ENCODE measurements around the gene LYZL1.
"Not testable (repeated sequence)": the region's sequence is repeated elsewhere in the genome, so short reads cannot be mapped to it uniquely, and the experiment has no call there.

Gene LYZL1

DNA sequence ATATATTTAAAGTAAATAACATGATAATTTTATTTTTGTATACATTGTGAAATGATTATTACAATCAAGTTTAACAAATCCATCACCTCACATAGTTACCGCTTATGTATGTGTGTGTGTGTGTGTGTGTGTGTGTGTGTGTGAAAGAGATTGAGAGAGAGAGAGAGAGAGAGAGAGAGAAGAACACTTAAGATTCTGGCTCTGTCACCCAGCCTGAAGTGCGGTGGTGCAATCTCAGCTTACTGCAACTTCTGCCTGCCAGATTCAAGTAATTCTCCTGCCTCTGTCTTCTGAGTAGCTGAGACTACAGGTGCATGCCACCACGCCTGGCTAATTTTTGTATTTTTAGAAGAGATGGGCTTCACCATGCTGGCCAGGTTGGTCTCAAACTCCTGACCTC, 17.8 kb downstream of the LYZL1 start:
- Histone ChIP-seq H3K9ac (ENCODE audit: low read depth, low read length, poor library complexity, severe bottlenecking) (no peak overlapping the region), H3K79me2 (ENCODE audit: insufficient read depth, low read length) (no peaks in the 10 kb centered on the region), H3K9me2 (replicated peaks; ENCODE audit: low read depth, low read length) (no peaks in the 10 kb centered on the region), H3K4me2 (ENCODE audit: low read depth, low read length, poor library complexity, severe bottlenecking) (no peak overlapping the region), H3K4me1 (ENCODE audit: insufficient read depth, low read length, poor library complexity, severe bottlenecking) (peaks cover 3% of the 10 kb centered on the region), H3F3A (ENCODE audit: low read depth) (no peaks in the 10 kb centered on the region), H3K9me3 (ENCODE audit: insufficient read depth, low read depth, low read length) (no peaks in the 10 kb centered on the region), H3K27me3 (ENCODE audit: insufficient read depth, low read length, poor library complexity, severe bottlenecking) (no peaks in the 10 kb centered on the region), H2AFZ (ENCODE audit: low read length) (no peak overlapping the region), H3K4me3 (ENCODE audit: low read length, poor library complexity, severe bottlenecking) (no peak overlapping the region), H3K36me3 (ENCODE audit: insufficient read depth, low read length) (no peaks in the 10 kb centered on the region), H4K20me1 (ENCODE audit: insufficient read depth, low read length, poor library complexity, severe bottlenecking) (no peaks in the 10 kb centered on the region)
- no peak for TF ChIP-seq EZH2phosphoT487 (IDR thresholded peaks at IDR 0.05; ENCODE audit: borderline replicate concordance)
- TF ChIP-seq, protein P1, sequence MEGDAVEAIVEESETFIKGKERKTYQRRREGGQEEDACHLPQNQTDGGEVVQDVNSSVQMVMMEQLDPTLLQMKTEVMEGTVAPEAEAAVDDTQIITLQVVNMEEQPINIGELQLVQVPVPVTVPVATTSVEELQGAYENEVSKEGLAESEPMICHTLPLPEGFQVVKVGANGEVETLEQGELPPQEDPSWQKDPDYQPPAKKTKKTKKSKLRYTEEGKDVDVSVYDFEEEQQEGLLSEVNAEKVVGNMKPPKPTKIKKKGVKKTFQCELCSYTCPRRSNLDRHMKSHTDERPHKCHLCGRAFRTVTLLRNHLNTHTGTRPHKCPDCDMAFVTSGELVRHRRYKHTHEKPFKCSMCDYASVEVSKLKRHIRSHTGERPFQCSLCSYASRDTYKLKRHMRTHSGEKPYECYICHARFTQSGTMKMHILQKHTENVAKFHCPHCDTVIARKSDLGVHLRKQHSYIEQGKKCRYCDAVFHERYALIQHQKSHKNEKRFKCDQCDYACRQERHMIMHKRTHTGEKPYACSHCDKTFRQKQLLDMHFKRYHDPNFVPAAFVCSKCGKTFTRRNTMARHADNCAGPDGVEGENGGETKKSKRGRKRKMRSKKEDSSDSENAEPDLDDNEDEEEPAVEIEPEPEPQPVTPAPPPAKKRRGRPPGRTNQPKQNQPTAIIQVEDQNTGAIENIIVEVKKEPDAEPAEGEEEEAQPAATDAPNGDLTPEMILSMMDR (conservative IDR thresholded peaks at IDR 0.05; ENCODE audit: low read length): no peak

DNA sequence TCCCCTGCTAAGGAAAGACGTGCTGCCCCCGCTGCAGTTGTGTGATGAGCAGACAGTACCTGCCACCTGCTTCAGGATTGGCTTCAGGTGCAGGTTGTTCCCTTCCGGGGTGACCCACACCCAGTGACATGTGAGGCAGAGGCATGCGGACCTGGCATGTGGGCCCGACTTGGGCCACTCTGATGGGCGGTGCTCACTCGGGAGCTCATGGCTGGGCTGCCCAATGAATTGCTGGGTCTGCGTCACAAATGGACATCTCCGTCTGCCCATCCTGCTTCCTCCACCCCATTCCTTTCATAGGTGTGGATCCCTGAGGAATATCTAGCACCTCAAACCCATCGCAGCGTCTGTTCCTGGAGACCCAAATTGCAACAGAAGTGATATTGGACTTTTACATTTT, 19.3 kb downstream of the LYZL1 start:
- not testable (repeated sequence) for H3K9me3 ChIP-seq (ENCODE audit: insufficient read depth, low read depth, low read length); H3F3A ChIP-seq (ENCODE audit: low read depth); H3K9me2 ChIP-seq (replicated peaks; ENCODE audit: low read depth, low read length); H2AFZ ChIP-seq (ENCODE audit: low read length); H3K79me2 ChIP-seq (ENCODE audit: insufficient read depth, low read length); H3K36me3 ChIP-seq (ENCODE audit: insufficient read depth, low read length); H3K4me1 ChIP-seq (ENCODE audit: insufficient read depth, low read length, poor library complexity, severe bottlenecking); H4K20me1 ChIP-seq (ENCODE audit: insufficient read depth, low read length, poor library complexity, severe bottlenecking); H3K9ac ChIP-seq (ENCODE audit: low read depth, low read length, poor library complexity, severe bottlenecking); H3K4me3 ChIP-seq (ENCODE audit: low read length, poor library complexity, severe bottlenecking); H3K4me2 ChIP-seq (ENCODE audit: low read depth, low read length, poor library complexity, severe bottlenecking); H3K27me3 ChIP-seq (ENCODE audit: insufficient read depth, low read length, poor library complexity, severe bottlenecking)

DNA sequence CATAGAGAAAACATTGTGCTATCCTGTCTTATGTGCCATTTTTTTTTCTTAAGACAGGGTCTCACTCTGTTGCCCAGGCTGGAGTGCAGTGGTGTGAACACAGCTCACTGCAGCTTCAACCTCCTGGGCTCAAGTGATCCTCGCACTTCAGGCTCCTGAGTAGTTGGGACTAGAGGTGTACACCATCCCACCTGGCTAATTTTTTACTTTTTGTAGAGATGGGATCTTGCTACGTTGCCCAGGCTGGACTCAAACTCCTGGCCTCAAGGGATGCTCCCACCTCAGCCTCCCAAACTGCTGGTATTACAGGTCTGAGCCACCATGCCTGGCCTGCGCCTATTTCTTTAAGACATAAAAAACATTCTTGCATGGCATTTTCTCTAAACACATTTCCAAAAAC, 20.6 kb downstream of the LYZL1 start:
- TF ChIP-seq, protein P1 (conservative IDR thresholded peaks at IDR 0.05; ENCODE audit: low read length): no peak
- TF ChIP-seq EZH2phosphoT487 (IDR thresholded peaks at IDR 0.05; ENCODE audit: borderline replicate concordance): no peak
- H3F3A ChIP-seq (ENCODE audit: low read depth): no peaks in the 10 kb centered on the region
- H3K36me3 ChIP-seq (ENCODE audit: insufficient read depth, low read length): no peaks in the 10 kb centered on the region
- H3K9me3 ChIP-seq (ENCODE audit: insufficient read depth, low read depth, low read length): no peaks in the 10 kb centered on the region
- H3K4me3 ChIP-seq (ENCODE audit: low read length, poor library complexity, severe bottlenecking): no peak overlapping the region
- no peaks in the 10 kb centered on the region for H3K79me2 ChIP-seq (ENCODE audit: insufficient read depth, low read length)
- no peaks in the 10 kb centered on the region for H3K27me3 ChIP-seq (ENCODE audit: insufficient read depth, low read length, poor library complexity, severe bottlenecking)
- no peaks in the 10 kb centered on the region for H3K9me2 ChIP-seq (replicated peaks; ENCODE audit: low read depth, low read length)
- H4K20me1 ChIP-seq (ENCODE audit: insufficient read depth, low read length, poor library complexity, severe bottlenecking): no peaks in the 10 kb centered on the region
- peaks cover 3% of the 10 kb centered on the region for H3K4me1 ChIP-seq (ENCODE audit: insufficient read depth, low read length, poor library complexity, severe bottlenecking)
- no peak overlapping the region for H3K9ac ChIP-seq (ENCODE audit: low read depth, low read length, poor library complexity, severe bottlenecking)
- H3K4me2 ChIP-seq (ENCODE audit: low read depth, low read length, poor library complexity, severe bottlenecking): no peak overlapping the region
- no peak overlapping the region for H2AFZ ChIP-seq (ENCODE audit: low read length)

DNA sequence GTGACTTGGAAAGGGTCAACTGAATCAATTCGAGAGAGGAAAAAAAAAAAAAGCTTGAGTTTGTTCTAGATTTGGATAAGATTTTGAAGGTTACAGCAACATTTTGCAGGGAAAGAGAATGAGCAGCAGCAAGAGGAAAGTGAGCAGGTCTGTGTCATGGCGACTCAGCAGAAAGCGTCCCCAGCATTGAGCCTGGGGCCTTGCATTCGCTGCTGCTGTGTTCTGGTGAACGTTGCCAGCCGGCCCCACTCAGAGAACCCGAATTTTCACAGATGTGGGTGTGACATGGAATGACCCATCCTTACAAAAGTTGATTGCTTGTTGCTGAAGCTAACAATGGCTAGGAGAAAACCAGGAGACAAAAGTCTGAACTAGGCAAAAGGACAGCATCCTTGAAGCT, 21.6 kb downstream of the LYZL1 start:
- H4K20me1 ChIP-seq (ENCODE audit: insufficient read depth, low read length, poor library complexity, severe bottlenecking); H3K79me2 ChIP-seq (ENCODE audit: insufficient read depth, low read length); H3K9ac ChIP-seq (ENCODE audit: low read depth, low read length, poor library complexity, severe bottlenecking); H3K36me3 ChIP-seq (ENCODE audit: insufficient read depth, low read length); H3K9me2 ChIP-seq (replicated peaks; ENCODE audit: low read depth, low read length); H3K27me3 ChIP-seq (ENCODE audit: insufficient read depth, low read length, poor library complexity, severe bottlenecking); H3K9me3 ChIP-seq (ENCODE audit: insufficient read depth, low read depth, low read length); H3F3A ChIP-seq (ENCODE audit: low read depth); H3K4me1 ChIP-seq (ENCODE audit: insufficient read depth, low read length, poor library complexity, severe bottlenecking); H3K4me2 ChIP-seq (ENCODE audit: low read depth, low read length, poor library complexity, severe bottlenecking); H3K4me3 ChIP-seq (ENCODE audit: low read length, poor library complexity, severe bottlenecking); H2AFZ ChIP-seq (ENCODE audit: low read length): not testable (repeated sequence)

Measured in Loucy (cell line).